ENCODE measurements around the gene CNTN3.

Gene CNTN3

GRCh38 chr3:74575857-74576256 lies 38.6 kb downstream of the CNTN3 start:
- no peak for DNase-seq (ENCODE audit: low spot score)
- no peak for TF ChIP-seq CTCF (IDR thresholded peaks at IDR 0.05; ENCODE audit: borderline replicate concordance, control extremely low read depth, extremely low read depth, insufficient read depth, missing control alignments)
- in situ Hi-C loops (cut with MboI; ENCODE audit: low sequenced_read_pairs, unreplicated experiment), result no loop called here

GRCh38 chr3:74571118-74571517 lies 43.3 kb downstream of the CNTN3 start:
- no peak for TF ChIP-seq CTCF (IDR thresholded peaks at IDR 0.05; ENCODE audit: borderline replicate concordance, control extremely low read depth, extremely low read depth, insufficient read depth, missing control alignments)
- DNase-seq (ENCODE audit: low spot score), result no peak
- in situ Hi-C loops (cut with MboI; ENCODE audit: low sequenced_read_pairs, unreplicated experiment), result no loop called here

Measured in GM13976 (cell line).